GM12878 (cell line): ENCODE data around the gene C16orf86. TPM values are rescaled to one million over a fixed set of nuclear protein-coding genes. Genes with fewer than 3 reads are reported as not detected.

Experiments used
- ATAC-seq: fragments of 200-7000 bp; cut with Tn5 transposase; 3 replicates; pipeline ENCODE4 v1.9.1; 2020; ENCODE audit warnings: mild to moderate bottlenecking, moderate library complexity
- BruUV-seq: library from RNA; stranded (reverse); fragments of 400-500 nt; replicated peaks from 2 replicates; lab custom pipeline; 2021; lab: Mats Ljungman, UMichigan
- CTCF ChIA-PET: fragments of 300-600 bp; sonication (Branson Sonifier 250); formaldehyde crosslinking; extraction: SDS; loops from one replicate; lab custom pipeline; 2021; ENCODE audit warnings: inconsistent platforms; lab: Yijun Ruan, JAX
- POLR2A ChIA-PET: fragments of 350-600 bp; formaldehyde crosslinking; extraction: SDS; loops from one replicate; lab custom pipeline; 2021; ENCODE audit warnings: inconsistent platforms; lab: Charles Lee
- RAD21 ChIA-PET: fragments of 300-600 bp; sonication (Branson Sonifier 250); formaldehyde crosslinking; loops from one replicate; lab custom pipeline; 2023; ENCODE audit warnings: antibody characterized with exemption; ENCODE audit not compliant: unreplicated experiment; lab: Charles Lee
- SMC1A ChIA-PET: fragments of 300-600 bp; sonication (Branson Sonifier 250); formaldehyde crosslinking; loops from one replicate; lab custom pipeline; 2023; ENCODE audit not compliant: unreplicated experiment, uncharacterized antibody; lab: Charles Lee
- DNase-seq: peaks from one replicate; pipeline ENCODE4 v3.0.0-alpha.2; 2011; ENCODE audit warnings: low read depth, low spot score
- FAIRE-seq: peaks from 3 replicates; lab custom pipeline; 2011; peaks lifted over from hg19 to GRCh38; lab: Jason Lieb, UNC
- H2AFZ ChIP-seq: 2 replicates; pipeline ENCODE4 v1.6.0; 2011; ENCODE audit warnings: low read depth, low read length, control low read depth; ENCODE audit not compliant: control insufficient read depth
- H3K27ac ChIP-seq: 2 replicates; pipeline ENCODE4 v1.5.1; 2011; ENCODE audit warnings: control low read depth; ENCODE audit not compliant: control insufficient read depth, insufficient read depth
- H3K27me3 ChIP-seq, 2 experiments: replicated peaks in 1 of 2; 2 replicates each; pipeline versions ENCODE4 v1.6.0 to v1.6.1; 2011; ENCODE audit warnings: low read length in 1 of 2; ENCODE audit not compliant: control insufficient read depth in 2 of 2, insufficient read depth in 2 of 2
- H3K36me3 ChIP-seq, 2 experiments: 2 replicates each; pipeline ENCODE4 v1.5.1; 2011; ENCODE audit warnings: low read length in 1 of 2; ENCODE audit not compliant: control insufficient read depth in 2 of 2, insufficient read depth in 2 of 2
- H3K4me1 ChIP-seq: 2 replicates; pipeline ENCODE4 v1.6.1; 2011; ENCODE audit warnings: mild to moderate bottlenecking, low read length, moderate library complexity, mixed read lengths; ENCODE audit not compliant: control insufficient read depth, insufficient read depth
- H3K4me2 ChIP-seq: 2 replicates; pipeline ENCODE4 v1.6.0; 2011; ENCODE audit warnings: control low read depth; ENCODE audit not compliant: control insufficient read depth, insufficient read depth
- H3K4me3 ChIP-seq: fragments of 200-600 bp; sonication (generic); 2 replicates; pipeline ENCODE4 v1.5.1; 2016
- H3K79me2 ChIP-seq: 2 replicates; pipeline ENCODE4 v1.6.0; 2011; ENCODE audit warnings: low read length; ENCODE audit not compliant: control insufficient read depth, insufficient read depth
- H3K9ac ChIP-seq: 2 replicates; pipeline ENCODE4 v1.8.0; 2011; ENCODE audit warnings: low read length, control low read depth, mixed read lengths; ENCODE audit not compliant: control insufficient read depth, insufficient read depth
- H3K9me3 ChIP-seq: replicated peaks from 3 replicates; pipeline ENCODE4 v1.5.1; 2011; ENCODE audit warnings: mild to moderate bottlenecking, low read length; ENCODE audit not compliant: control insufficient read depth, insufficient read depth
- H4K20me1 ChIP-seq: 2 replicates; pipeline ENCODE4 v1.6.0; 2011; ENCODE audit not compliant: control insufficient read depth, insufficient read depth
- CBX3 ChIP-seq: fragments of 200-600 bp; sonication (generic); IDR thresholded peaks from 2 replicates; pipeline ENCODE4 v1.6.1; 2016; ENCODE audit warnings: low read depth, borderline replicate concordance
- NFYA ChIP-seq: IDR thresholded peaks from 2 replicates; pipeline ENCODE4 v1.6.1; 2011; ENCODE audit warnings: low read depth, mild to moderate bottlenecking, low read length, improper control_type of control experiment, borderline replicate concordance
- SMC3 ChIP-seq: IDR thresholded peaks from 2 replicates; pipeline ENCODE4 v1.6.1; 2011; ENCODE audit warnings: low read length, improper control_type of control experiment, borderline replicate concordance
- TCF12 ChIP-seq: IDR thresholded peaks from 2 replicates; pipeline ENCODE4 v1.6.1; 2011; ENCODE audit warnings: low read depth, mild to moderate bottlenecking, low read length
- ZNF207 ChIP-seq: fragments of 450-650 bp; IDR thresholded peaks from 2 replicates; pipeline ENCODE4 v1.6.1; 2014; ENCODE audit warnings: antibody characterized with exemption, mild to moderate bottlenecking, borderline replicate concordance
- WGBS: methylation state at CpG from one replicate; pipeline ENCODE4 v1.1.6; 2016; ENCODE audit warnings: low lambda C conversion rate; ENCODE audit not compliant: insufficient replicate concordance, insufficient coverage; ENCODE audit errors: missing lambda C conversion rate; 5-methylcytosine and 5-hydroxymethylcytosine counted together
- in situ Hi-C: fragments of 300-500 bp; cut with MboI; formaldehyde crosslinking; loops from 9 replicates; pipeline ENCODE4 v1.14.3; 2018; ENCODE audit warnings: mixed read lengths
- intact Hi-C: fragments of 100-400 bp; cut with micrococcal nuclease; formaldehyde crosslinking; loops from one replicate; pipeline ENCODE4 v1.14.2; 2022; ENCODE audit not compliant: unreplicated experiment
- polyA plus RNA-seq, 11 experiments: library from polyadenylated mRNA; depleted of rRNA in 4 of 11; unstranded in 6 of 11; stranded (reverse) in 5 of 11; fragments of >200 nt; fragmentation: Nextera tagmentation in 4 of 11; fragmentation: Illumina TruSeq in 1 of 11; extraction: Ambion mirVana in 4 of 11; extraction: Trizol in 1 of 11; gene quantifications; 1 replicate in 1 of 11; 2 replicates in 10 of 11; pipeline versions ENCODE4 v1.2.1 to v1.2.3, GENCODE V29; 2011 to 2016; ENCODE audit warnings: inconsistent platforms in 2 of 11, missing spikeins in 2 of 11, low read depth in 1 of 11
- total RNA-seq, 4 experiments: library from RNA; depleted of rRNA in 3 of 4; stranded (reverse); fragments of >200 nt in 3 of 4; fragmentation: Illumina TruSeq in 1 of 4; extraction: Trizol in 1 of 4; gene quantifications; 2 replicates each; pipeline versions ENCODE4 v1.2.1 to v1.2.3, GENCODE V29; 2013 to 2021
- TF ChIP-seq, protein P1 (sequence below): fragments of 450-650 bp; IDR thresholded peaks from 2 replicates; pipeline ENCODE4 v1.6.1; 2017; ENCODE audit warnings: low read depth, mild to moderate bottlenecking, moderate library complexity
- TF ChIP-seq, protein P2 (sequence below): fragments of 450-650 bp; IDR thresholded peaks from 2 replicates; pipeline ENCODE4 v1.6.1; 2018; ENCODE audit warnings: borderline replicate concordance, mild to moderate bottlenecking; ENCODE audit not compliant: partially characterized antibody

The C16orf86 gene
- total and polyA plus RNA-seq, 10 of the 15 experiments (the other 5 are each of a cell fraction or from before 2014, with no cell fraction given), result 0.11 to 3.3 (median 1.6) TPM

DNA sequence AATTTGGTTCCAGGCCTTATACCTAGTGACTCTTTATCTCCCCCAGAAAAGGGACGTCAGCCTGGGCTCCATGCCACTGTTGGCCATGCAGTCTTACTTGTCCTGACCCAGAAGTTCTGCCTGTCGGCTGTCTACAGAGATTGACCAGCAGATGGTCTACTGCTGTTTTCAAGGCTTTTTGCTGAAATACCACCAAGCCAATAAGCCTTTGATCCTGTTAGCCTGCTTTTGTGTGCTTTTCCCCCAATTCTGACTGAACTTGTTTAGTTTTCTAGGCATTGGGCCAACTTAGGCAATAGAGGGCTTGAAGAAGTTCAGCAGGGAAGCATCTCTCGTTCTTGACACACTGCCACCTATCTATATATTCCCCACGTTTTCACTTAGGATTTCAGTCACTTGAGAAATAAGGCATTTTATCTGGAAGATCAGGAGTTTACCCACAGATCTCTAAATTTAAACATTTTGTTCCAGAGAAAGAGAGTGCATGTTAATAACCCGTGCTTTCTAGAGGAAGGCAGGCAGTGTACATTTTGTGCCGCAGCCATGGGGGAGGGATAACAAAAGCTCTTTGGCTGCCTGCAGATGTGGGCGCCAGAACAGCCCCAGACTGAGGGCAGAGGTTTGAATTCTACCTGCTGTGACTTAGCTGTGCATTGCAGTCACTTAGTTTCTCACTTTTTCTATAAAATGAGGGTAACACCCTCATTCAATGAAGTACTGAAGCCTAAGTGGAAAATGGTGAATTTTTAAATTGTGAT is 34.0 kb upstream of the C16orf86 start:
- ATAC-seq (no peak), FAIRE-seq (no peak), DNase-seq (no peak)
- 87% methylated on average over 7 of the region's 7 CpGs for WGBS
- RAD21 ChIA-PET, result no interaction called here
- peaks cover 16 to 42% of the 10 kb centered on the region in 2 experiments for H3K36me3 ChIP-seq
- no peak overlapping the region for H3K4me2 ChIP-seq
- SMC1A ChIA-PET, result interaction anchor here (0.7 to 1.2 kb wide), 2 partner anchors 10 to 111 kb away, joined by 3 read pairs; no protein-coding TSS in a partner anchor
- no peak for TF ChIP-seq ZNF207
- TF ChIP-seq, protein P1, sequence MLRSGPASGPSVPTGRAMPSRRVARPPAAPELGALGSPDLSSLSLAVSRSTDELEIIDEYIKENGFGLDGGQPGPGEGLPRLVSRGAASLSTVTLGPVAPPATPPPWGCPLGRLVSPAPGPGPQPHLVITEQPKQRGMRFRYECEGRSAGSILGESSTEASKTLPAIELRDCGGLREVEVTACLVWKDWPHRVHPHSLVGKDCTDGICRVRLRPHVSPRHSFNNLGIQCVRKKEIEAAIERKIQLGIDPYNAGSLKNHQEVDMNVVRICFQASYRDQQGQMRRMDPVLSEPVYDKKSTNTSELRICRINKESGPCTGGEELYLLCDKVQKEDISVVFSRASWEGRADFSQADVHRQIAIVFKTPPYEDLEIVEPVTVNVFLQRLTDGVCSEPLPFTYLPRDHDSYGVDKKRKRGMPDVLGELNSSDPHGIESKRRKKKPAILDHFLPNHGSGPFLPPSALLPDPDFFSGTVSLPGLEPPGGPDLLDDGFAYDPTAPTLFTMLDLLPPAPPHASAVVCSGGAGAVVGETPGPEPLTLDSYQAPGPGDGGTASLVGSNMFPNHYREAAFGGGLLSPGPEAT, result no peak
- no peak for TF ChIP-seq CBX3
- TF ChIP-seq, protein P2, sequence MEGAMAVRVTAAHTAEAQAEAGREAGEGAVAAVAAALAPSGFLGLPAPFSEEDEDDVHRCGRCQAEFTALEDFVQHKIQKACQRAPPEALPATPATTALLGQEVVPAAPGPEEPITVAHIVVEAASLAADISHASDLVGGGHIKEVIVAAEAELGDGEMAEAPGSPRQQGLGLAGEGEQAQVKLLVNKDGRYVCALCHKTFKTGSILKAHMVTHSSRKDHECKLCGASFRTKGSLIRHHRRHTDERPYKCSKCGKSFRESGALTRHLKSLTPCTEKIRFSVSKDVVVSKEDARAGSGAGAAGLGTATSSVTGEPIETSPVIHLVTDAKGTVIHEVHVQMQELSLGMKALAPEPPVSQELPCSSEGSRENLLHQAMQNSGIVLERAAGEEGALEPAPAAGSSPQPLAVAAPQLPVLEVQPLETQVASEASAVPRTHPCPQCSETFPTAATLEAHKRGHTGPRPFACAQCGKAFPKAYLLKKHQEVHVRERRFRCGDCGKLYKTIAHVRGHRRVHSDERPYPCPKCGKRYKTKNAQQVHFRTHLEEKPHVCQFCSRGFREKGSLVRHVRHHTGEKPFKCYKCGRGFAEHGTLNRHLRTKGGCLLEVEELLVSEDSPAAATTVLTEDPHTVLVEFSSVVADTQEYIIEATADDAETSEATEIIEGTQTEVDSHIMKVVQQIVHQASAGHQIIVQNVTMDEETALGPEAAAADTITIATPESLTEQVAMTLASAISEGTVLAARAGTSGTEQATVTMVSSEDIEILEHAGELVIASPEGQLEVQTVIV, result no peak
- TF ChIP-seq NFYA, result no peak
- TF ChIP-seq SMC3, result no peak
- no peak for TF ChIP-seq TCF12
- intact Hi-C loops, result no loop called here
- no TSS peak for BruUV-seq
- in situ Hi-C loops, result no loop called here
- H3K9ac ChIP-seq, result no peak overlapping the region
- no peaks in the 10 kb centered on the region for H3K79me2 ChIP-seq
- no peaks in the 10 kb centered on the region for H3K9me3 ChIP-seq
- H4K20me1 ChIP-seq, result no peaks in the 10 kb centered on the region
- H2AFZ ChIP-seq, result no peak overlapping the region
- H3K27me3 ChIP-seq, result no peaks in the 10 kb centered on the region
- CTCF ChIA-PET, result interaction anchor here (0.7 to 1.3 kb wide), 3 partner anchors 11 to 86 kb away, joined by 3 to 4 read pairs (median 3); no protein-coding TSS in a partner anchor
- H3K4me3 ChIP-seq, result no peak overlapping the region
- no peaks in the 10 kb centered on the region for H3K4me1 ChIP-seq
- no peak overlapping the region for H3K27ac ChIP-seq
- POLR2A ChIA-PET, result no interaction called here
